ENCODE measurements around the gene CHCT1.

DNA sequence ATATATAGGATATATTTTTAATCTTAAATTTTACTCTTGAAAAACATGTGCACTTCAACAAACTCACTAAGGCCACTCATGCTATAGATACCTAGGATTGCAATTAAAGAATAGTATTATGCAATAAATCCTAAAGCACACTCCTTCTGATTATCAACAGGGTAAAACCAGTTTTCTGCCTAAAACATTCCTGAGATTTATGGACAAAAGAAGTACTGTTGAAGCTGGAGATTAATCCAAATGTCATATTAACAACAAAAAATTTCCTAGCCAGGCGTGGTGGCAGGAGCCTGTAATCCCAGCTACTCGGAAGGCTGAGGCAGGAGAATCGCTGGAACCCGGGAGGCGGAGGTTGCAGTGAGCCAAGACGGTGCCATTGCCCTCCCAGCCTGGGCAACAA, 21.4 kb downstream of the CHCT1 start:
- TF ChIP-seq, protein P1, sequence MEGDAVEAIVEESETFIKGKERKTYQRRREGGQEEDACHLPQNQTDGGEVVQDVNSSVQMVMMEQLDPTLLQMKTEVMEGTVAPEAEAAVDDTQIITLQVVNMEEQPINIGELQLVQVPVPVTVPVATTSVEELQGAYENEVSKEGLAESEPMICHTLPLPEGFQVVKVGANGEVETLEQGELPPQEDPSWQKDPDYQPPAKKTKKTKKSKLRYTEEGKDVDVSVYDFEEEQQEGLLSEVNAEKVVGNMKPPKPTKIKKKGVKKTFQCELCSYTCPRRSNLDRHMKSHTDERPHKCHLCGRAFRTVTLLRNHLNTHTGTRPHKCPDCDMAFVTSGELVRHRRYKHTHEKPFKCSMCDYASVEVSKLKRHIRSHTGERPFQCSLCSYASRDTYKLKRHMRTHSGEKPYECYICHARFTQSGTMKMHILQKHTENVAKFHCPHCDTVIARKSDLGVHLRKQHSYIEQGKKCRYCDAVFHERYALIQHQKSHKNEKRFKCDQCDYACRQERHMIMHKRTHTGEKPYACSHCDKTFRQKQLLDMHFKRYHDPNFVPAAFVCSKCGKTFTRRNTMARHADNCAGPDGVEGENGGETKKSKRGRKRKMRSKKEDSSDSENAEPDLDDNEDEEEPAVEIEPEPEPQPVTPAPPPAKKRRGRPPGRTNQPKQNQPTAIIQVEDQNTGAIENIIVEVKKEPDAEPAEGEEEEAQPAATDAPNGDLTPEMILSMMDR (conservative IDR thresholded peaks at IDR 0.05; ENCODE audit: low read depth, low read length): no peak
- TF ChIP-seq EZH2 (IDR thresholded peaks at IDR 0.05; ENCODE audit: borderline replicate concordance, low read depth, low read length, poor library complexity, severe bottlenecking): no peak

Data from A673 (cell line).